Measurements from ENCODE around the gene NUP205.
"Not testable (repeated sequence)": the region's sequence is repeated elsewhere in the genome, so short reads cannot be mapped to it uniquely, and the experiment has no call there.

The NUP205 gene

GRCh38 chr7:135668852-135669395, 111.2 kb downstream of the NUP205 start:
- not testable (repeated sequence) for DNase-seq

GRCh38 chr7:135669774-135670173, 112.1 kb downstream of the NUP205 start:
- no peak for DNase-seq

GRCh38 chr7:135670179-135670578, 112.5 kb downstream of the NUP205 start:
- no peak for DNase-seq

- DNase-seq: no peak
Observed at GRCh38 chr7:135672560-135673359, 115.0 kb downstream of the NUP205 start.

- no peak for DNase-seq
Observed at GRCh38 chr7:135673360-135673706, 115.6 kb downstream of the NUP205 start.

- DNase-seq: no peak
Observed at GRCh38 chr7:135678612-135679575, 121.2 kb downstream of the NUP205 start.

- no peak for DNase-seq
Observed at GRCh38 chr7:135681762-135682161, 124.0 kb downstream of the NUP205 start.

- DNase-seq: no peak
Observed at GRCh38 chr7:135682191-135682590, 124.5 kb downstream of the NUP205 start.

- DNase-seq: no peak
Observed at GRCh38 chr7:135683609-135684008, 125.9 kb downstream of the NUP205 start.

- no peak for DNase-seq
Observed at GRCh38 chr7:135684136-135684535, 126.4 kb downstream of the NUP205 start.

GRCh38 chr7:135684699-135685098, 127.0 kb downstream of the NUP205 start:
- no peak for DNase-seq

- DNase-seq: no peak
Observed at GRCh38 chr7:135685306-135686084, 127.8 kb downstream of the NUP205 start.

- DNase-seq: no peak
Observed at GRCh38 chr7:135687466-135687865, 129.7 kb downstream of the NUP205 start.

- no peak for DNase-seq
Observed at GRCh38 chr7:135690566-135690965, 132.8 kb downstream of the NUP205 start.

GRCh38 chr7:135692055-135692454, 134.3 kb downstream of the NUP205 start:
- DNase-seq: no peak

- not testable (repeated sequence) for DNase-seq
Observed at GRCh38 chr7:135692606-135693005, 134.9 kb downstream of the NUP205 start.

- no peak for DNase-seq
Observed at GRCh38 chr7:135693558-135693957, 135.8 kb downstream of the NUP205 start.

GRCh38 chr7:135697276-135698049, 139.7 kb downstream of the NUP205 start:
- DNase-seq: no peak

Measured in activated CD8-positive, alpha-beta memory T cell treated with anti-CD3 and anti-CD28 coated beads, Interleukin-2, amount 50 U/mL, for 48 hours (primary cell).